ENCODE results near the gene LTBP4.
"Not testable (repeated sequence)": the region's sequence is repeated elsewhere in the genome, so short reads cannot be mapped to it uniquely, and the experiment has no call there.

LTBP4 gene

DNA sequence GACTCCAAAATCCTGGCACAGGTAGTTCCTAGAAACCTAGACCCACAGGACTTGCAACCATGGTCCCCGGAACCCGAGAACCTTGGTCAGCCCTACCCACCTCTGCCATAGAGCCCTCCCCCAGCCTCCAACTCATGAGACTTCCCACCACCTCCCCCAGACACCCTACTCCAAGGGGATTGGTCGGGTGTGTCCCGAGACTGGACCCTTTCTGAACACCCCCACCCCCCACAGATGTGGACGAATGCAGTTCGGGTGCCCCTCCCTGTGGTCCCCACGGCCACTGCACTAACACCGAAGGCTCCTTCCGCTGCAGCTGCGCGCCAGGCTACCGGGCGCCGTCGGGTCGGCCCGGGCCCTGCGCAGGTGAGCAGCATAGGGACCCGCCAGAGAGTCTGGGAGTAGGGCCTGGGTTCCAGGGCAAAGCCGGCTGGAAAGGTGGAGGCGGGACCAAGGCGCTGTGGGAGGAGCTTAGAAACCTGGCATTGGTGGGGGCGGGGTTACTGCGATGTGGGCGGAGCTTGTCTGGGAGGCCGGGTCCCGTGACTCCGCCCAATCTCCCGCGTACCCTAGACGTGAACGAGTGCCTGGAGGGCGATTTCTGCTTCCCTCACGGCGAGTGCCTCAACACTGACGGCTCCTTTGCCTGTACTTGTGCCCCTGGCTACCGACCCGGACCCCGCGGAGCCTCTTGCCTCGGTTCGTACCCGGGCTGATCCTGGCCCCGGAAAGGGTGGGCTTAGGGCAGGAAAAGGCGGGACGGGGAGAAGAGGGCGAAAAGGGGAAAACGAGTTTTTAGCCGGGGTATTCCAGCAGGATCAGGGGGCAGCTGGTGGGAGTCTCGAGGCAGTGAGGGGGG, 11.9 kb downstream of the LTBP4 start:
- DNase-seq, result no peak

DNA sequence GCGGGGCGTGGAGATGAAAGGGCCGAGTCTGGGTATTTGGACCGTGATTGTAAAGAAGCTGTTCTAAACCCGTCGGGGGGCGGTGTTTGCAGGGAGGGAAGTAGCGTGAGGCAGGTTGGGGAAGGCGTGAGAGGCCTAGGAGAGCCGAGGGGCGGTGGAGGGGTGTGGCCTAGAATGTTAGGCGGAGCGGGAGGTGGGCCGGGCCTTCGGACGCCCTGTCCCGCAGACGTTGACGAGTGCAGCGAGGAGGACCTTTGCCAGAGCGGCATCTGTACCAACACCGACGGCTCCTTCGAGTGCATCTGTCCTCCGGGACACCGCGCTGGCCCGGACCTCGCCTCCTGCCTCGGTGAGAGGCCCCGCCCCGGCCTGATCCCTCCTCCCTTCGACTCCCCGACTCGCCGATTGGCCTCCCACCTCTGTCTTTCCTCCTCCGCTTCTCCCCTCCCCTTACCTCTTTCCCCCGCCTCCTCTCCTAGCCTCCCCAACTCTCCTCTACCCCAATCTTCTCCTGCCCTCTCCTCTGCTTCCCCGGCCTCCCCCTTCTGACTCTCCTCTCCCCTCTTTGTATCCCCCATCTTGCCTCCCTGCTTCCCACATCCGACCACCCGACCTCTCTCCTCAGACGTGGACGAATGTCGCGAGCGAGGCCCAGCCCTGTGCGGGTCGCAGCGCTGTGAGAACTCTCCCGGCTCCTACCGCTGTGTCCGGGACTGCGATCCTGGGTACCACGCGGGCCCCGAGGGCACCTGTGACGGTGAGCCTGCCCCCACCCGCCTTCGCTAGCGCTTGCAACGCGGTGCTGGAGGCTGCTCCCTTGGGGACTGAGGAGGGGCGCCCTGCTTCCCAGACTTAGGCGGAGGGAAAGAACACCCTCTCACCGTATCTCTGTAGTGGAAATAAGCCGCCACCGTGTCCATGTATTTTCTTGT, 12.8 kb downstream of the LTBP4 start:
- DNase-seq, result peak; percentile 56

DNA sequence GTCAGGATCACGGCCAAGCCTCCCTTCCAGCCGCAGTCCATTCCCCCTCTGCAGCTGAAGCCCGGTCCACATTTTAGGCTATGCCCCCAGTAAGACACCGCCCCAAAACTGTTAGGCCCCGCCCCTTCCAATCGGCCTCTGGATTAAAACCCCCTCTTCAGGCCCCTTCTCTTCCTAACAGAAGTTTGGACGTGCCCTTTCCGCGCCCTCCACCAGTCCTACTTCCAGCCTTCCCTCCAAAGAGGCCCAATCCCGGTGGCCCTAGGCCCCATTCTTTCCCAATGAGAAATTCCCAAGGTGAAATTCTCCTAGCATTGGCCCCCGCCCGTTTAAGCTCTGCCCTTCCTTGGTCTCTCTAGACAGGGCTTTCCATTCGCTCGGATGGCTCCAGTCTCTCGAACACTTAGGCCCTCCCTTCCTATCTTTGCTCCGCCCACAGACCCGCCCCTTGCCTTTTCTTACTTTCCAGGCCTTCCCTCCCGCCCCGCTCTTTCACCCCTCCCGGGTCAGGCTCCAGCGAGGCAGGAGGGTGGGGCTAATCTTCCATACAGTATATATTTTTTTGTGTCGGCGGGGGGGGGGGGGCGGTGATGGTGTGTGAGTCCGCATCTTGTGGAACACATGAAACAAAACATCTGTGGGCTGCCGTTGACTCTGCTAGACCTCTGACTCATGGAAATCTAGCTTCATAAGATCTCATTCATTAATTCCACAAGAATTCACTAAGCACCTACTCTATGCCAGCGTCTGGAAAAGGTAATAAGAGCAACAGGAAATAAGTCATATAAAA, 13.6 kb downstream of the LTBP4 start:
- no peak for DNase-seq

DNA sequence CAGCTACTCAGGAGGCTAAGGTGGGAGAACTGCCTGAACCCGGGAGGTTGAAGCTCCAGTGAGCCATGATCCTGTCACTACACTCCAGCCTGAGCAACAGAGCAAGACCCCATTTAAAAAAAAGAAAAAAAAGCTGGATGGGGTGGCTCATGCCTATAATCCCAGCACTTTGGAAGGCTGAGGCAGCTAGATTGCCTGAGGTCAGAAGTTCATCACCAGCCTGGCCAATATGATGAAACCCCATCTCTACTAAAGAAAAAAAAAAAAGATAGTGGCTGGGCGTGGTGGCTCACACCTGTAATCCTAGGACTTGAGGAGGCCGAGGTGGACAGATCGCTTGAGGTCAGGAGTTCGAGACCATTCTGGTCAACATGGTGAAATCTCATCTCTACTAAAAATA, 15.0 kb downstream of the LTBP4 start:
- no peak for DNase-seq

DNA sequence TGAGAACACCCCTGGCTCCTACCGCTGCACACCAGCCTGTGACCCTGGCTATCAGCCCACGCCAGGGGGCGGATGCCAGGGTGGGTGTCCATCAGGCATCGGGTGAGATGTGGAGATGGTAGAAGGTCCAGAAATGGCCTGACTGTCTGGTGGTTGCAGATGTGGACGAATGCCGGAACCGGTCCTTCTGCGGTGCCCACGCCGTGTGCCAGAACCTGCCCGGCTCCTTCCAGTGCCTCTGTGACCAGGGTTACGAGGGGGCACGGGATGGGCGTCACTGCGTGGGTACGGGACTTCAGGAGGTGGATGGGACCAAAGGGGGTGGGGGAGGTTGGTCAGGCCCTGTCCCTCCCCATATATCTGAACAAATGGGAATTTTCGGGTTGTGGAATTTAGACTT, 15.8 kb downstream of the LTBP4 start:
- DNase-seq, result no peak

DNA sequence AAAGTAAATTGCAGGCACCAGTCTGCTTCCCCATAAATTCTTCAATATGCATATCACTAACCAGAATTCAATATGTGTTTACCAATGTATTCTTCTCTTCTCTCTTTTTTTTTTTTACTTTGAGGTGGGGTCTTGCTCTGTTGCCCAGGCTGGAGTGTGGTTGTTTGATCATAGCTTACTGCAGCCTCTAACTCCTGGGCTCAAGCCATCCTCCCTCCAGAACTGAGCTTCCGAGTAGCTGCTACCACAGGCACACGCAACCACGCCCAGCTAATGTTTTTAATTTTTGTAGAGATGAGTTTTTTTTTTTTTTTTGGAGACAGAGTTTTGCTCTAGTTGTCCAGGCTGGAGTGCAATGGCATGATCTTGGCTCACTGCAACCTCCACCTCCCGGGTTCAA, 16.8 kb downstream of the LTBP4 start:
- no peak for DNase-seq

DNA sequence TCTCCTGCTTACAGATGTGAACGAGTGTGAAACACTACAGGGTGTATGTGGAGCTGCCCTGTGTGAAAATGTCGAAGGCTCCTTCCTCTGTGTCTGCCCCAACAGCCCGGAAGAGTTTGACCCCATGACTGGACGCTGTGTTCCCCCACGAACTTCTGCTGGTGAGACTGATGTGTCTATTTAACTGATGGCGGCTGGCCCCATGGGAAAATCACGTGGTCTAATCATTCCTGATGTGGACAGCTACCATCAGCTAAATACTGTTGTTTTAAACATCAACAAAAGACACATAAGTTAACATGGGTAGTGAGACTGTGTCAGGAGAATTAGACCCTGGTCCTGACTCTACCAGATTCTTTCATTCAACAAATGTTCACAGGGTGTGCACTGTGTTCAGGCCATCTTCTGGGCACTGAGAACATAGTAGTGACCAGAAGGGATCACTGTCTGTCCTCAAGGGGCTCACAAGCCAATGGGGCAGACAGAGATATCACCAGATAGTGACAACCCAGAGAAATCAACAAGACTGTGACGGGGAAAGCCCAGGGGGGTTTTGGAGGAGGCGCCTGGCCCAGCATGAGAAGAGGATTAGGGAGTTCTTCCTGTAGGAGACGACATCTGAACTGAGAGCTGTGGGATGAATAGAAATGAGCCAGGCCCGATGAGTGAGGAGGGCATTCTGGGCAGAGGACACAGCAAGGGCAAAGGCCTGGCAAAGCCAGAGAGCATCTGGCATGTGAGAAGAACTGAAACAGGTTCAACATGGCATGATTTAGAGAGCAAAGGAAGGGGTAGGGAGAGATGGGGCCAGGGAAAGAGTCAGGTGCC, 18.4 kb downstream of the LTBP4 start:
- no peak for DNase-seq

DNA sequence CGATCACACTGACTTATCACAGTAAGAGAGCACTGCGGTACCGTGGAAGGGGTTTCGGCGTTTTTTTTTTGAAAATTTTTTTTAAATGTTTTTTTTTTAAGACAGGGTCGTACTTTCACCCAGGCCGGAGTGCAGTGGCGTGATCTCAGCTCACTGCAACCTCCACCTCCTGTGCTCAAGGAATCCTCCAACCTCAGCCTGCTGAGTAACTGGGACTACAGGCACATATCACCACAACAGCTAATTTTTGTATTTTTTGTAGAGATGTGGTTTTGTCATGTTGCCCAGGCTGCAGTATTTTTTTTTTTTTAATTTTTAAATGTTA, 19.0 kb downstream of the LTBP4 start:
- no peak for DNase-seq

DNA sequence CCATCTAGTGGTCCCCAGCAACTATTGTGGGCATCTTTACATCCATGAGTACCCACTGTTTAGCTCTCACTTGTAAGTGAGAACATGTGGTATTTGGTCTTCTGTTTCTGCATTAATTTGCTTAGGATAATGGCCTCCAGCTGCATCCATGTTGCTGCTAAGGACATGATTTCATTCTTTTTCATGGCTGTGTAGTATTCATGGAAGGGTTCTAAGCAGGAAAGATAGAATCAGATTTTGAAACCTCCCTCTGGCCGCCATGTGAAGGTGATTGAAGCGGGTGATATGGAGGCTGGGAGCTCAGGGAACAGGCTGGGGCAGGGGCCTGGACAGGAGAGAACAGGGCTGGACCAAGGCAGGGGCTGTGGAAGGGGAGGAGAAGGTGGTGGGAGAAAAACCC, 20.1 kb downstream of the LTBP4 start:
- no peak for DNase-seq

DNA sequence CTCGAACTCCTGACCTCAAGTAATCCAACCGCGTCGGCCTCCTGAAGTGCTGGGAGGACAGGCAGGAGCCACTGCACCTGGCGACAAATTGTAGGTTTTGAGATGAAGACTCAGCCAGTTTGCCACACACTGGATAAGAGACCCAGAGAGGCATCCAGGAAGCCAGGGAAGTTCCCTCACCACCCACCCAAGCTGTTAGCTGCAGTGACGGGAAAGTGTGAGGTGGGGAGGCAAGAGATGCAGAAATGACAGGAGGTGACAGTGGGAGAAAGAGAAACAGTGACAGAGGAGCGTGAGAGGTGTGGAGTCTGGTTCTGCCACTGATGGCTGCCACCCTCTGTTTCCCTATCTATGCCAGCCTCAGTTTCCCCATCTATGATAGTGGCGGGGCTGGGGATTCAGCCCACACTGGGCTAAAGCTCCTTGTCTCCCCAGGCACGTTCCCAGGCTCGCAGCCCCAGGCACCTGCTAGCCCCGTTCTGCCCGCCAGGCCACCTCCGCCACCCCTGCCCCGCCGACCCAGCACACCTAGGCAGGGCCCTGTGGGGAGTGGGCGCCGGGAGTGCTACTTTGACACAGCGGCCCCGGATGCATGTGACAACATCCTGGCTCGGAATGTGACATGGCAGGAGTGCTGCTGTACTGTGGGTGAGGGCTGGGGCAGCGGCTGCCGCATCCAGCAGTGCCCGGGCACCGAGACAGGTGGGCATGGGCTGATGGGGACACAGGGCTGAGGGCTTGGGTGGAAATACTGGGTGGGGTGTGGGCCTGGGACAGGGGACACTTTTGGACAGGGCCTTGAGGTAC, 21.0 kb downstream of the LTBP4 start:
- no peak for DNase-seq

DNA sequence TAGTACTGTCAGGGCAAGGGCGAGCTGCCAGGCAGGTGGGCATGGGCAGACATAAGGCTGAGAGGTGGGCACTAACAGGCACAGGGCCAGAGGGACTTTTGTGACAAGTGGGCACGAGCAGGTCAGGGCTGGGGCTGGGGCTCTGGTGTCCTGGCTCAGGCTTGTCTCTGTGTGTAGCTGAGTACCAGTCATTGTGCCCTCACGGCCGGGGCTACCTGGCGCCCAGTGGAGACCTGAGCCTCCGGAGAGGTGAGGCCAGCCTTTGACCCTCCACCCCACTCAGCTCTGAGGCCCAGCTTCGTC, 21.6 kb downstream of the LTBP4 start:
- no peak for DNase-seq

DNA sequence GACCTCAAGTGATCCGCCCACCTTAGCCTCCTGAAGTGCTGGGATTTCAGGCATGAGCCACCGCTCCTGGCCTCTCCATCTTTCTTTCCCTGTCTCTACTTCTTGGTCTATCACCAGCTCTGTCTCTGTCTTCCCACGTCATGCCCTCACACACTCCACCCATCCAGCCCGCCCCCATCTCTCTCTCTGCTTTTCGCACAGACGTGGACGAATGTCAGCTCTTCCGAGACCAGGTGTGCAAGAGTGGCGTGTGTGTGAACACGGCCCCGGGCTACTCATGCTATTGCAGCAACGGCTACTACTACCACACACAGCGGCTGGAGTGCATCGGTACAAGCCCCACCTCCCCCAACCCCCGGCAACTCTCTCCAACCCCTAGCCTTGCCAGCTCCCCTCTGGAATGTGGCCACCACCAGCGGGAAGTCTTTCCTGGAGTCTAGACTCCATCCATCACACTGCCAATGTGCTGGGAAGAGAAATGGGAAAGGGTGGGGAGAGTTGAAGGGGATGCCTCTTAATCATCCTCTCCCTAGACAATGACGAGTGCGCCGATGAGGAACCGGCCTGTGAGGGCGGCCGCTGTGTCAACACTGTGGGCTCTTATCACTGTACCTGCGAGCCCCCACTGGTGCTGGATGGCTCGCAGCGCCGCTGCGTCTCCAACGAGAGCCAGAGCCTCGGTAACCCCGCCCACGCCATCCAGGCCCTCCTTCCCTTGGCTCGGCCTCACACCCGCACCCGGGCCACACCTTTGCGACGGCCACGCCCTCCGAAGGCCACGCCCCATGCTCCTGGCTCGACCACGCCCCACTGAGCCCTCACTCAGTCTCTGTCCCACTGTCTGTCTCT, 22.5 kb downstream of the LTBP4 start:
- no peak for DNase-seq

DNA sequence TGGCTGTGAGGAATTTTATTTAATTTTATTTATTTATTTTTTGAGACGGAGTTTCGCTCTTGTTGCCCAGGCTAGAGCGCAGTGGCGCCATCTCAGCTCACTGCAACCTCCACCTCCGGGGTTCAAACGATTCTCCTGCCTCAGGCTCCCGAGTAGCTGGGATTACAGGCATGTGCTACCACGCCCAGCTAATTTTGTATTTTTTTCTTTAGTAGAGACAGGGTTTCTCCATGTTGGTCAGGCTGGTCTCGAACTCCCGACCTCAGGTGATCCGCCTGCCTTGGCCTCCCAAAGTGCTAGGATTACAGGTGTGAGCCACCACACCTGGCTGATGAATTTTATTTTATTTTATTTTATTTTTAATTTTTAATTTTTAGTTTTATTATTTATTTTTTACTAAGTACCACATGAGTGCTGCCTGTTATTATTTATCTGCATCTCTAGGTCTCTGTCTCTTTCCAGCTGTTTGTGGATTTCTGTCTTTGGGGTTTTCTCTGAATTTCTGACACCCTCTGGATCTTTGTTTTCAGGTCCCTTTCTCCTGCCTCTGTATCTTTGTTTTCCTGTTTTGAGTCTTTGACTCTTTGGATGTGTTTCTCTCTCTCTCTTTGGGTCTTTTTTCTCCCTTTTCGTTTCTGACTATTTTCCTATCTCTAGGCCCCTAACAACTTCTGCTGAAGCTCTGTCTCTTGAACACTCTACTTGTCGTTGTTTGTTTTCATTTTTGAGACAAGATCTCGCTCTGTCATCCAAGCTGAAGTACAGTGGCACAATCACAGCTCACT, 23.4 kb downstream of the LTBP4 start:
- DNase-seq, result not testable (repeated sequence)

DNA sequence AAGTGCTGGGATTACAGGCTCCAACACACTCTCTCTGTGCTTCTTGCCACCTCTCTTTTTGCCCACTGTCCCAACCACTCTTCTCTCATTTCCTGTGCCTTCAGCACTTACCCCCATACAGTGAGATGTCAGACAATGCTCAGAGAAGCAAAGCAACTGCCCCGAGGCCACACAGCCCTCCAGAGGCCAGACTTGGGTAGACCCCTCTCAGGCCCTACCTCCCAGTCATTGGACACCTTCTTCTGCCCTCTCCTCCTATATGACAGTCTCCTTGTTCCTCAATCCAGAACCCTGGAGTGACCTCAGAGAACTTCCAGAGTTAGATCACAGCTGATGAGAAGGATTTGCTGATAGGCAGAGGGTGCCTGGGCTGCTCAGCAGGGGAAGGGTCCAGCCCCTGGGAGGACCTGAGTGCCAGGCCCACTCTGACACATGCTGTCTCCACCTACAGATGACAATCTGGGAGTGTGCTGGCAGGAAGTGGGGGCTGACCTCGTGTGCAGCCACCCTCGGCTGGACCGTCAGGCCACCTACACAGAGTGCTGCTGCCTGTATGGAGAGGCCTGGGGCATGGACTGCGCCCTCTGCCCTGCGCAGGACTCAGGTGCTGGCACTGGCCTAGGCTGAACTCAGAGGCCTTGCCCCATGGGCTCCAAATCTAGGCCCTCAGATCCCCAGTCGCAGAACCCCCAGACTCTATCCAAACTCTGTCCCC, 24.4 kb downstream of the LTBP4 start:
- DNase-seq, result no peak

DNA sequence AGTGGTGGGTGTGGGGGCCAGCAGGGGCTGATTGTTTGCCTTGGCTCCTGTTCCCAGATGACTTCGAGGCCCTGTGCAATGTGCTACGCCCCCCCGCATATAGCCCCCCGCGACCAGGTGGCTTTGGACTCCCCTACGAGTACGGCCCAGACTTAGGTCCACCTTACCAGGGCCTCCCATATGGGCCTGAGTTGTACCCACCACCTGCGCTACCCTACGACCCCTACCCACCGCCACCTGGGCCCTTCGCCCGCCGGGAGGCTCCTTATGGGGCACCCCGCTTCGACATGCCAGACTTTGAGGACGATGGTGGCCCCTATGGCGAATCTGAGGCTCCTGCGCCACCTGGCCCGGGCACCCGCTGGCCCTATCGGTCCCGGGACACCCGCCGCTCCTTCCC, 25.7 kb downstream of the LTBP4 start:
- no peak for DNase-seq

DNA sequence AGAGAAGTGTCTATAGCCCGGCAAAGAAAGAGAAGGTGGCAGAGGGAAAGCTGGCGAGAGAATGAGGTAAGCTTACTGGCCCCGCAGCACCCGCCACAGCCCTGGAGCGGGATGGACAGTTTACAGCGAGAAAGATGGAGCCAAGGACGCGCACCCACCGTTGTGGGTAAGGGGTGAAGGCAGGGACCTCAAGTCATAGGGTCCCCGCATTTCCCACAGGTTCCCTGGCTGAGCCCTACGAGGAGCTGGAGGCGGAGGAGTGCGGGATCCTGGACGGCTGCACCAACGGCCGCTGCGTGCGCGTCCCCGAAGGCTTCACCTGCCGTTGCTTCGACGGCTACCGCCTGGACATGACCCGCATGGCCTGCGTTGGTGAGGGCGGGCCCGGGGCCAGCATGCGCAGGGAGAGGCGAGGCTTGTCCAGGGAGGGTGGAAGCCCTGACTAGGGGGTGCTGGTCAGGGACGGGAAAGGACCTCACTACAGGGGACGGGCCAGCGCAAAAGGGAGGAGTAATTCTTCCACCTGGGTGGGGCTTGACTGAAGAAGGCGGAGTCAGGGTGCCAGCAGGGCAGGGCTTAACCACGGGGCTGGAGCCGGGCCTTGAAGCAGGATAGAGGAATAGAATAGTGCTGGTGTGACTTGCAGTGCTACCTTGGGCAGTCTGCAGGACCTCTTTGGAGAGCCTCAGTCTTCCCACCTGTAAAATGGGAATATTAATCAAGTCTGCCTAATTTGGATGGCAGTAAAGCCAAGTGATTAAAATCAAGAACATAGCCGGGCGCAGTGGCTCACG, 26.5 kb downstream of the LTBP4 start:
- no peak for DNase-seq

DNA sequence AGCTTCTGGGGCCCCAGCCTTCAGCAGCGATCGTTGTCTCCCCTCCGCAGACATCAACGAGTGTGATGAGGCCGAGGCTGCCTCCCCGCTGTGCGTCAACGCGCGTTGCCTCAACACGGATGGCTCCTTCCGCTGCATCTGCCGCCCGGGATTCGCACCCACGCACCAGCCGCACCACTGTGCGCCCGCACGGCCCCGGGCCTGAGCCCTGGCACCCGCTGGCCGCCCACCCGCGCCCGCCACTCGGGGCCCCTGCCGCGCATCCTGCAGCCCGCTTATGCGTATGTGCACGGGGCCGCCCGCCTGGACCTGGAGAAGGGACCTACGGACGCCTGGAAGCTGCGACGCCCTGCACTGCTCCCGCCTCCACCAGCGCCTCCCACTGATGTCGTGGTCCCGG, 28.2 kb downstream of the LTBP4 start:
- DNase-seq, result no peak

DNA sequence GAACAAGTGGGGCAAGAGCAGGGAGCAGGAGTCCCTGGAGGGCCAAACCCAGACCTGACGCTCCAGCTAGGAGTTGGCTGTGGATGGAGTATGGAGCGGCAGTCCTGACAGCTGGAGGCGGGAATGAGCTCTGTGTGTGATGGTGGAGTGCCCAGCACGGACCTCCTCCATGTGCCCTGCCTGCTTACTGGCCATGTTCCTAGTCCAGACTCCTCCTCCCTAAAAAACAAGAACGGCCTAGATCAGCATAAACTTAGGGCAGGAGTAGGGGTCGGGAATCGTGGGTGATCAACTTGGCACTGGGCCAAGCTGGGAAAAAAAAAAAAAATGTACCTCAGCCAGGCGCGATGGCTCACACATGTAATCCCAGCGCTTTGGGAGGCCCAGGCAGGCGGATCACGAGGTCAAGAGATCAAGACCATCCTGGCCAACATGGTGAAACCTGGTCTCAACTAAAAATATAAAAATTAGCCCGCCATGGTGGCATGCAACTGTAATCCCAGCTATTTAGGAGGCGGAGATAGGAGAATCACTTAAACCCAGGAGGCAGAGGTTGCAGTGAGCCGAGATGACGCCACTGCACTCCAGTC, 29.5 kb downstream of the LTBP4 start:
- DNase-seq, result no peak
